Measurements from ENCODE around the gene PPP1R8.
"Not testable (repeated sequence)": the region's sequence is repeated elsewhere in the genome, so short reads cannot be mapped to it uniquely, and the experiment has no call there.

PPP1R8 gene

DNA sequence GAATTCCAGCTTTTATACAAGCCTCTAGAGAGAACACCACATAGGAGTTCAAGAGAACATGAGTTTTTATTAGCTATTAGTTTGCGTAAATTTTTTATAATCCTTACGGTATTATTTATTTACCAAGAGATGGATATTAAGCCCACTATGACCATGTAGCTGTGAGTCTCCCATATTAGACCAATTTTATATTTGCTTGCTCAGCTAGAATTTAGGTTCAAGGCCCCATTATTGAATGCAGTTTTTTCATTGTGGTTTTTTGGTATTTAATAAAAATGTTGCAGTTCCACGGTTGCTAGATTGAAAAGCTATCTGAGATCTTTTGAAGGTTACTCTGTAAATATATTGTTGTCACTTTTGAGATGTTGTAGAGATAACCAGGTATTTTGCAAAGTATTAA, 2.9 kb downstream of the PPP1R8 start:
- no peak for DNase-seq

DNA sequence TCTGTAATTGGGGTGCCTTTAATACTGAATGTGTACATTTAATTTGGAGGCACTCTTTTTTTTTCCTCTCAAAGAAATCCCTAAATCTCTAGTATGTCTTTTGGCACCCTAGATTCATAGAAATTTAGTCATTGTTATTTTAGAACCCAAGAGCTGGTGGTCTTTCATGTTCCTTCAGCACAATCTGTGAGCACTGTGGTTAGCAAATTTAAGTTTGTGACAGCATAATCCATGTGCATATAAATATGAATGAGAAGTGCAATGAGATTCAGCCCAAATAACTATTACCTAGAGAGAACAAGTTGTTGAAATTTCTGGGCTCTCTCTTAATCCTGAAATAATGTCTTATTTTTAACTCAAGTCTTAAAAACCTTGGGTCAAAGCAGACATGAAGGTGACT, 4.5 kb downstream of the PPP1R8 start:
- DNase-seq: no peak

DNA sequence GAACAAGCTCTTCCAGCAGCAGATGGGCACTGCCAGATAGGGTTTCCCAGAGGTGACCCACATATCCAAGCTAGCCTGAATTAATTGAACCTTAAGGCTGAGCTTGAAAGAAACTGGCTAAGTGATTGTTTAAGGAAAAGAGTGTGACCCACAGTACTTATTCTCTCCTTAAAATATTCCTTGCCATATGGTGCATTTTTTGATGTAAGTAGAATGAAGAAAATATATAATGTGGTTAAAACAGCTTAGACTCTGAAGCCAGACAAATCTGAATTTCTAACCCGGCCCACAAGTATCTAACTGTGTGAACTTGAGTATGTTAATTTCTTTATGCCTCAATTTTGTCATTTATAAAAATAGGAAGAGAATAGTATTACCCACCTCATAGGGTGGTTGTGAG, 4.9 kb downstream of the PPP1R8 start:
- no peak for DNase-seq

DNA sequence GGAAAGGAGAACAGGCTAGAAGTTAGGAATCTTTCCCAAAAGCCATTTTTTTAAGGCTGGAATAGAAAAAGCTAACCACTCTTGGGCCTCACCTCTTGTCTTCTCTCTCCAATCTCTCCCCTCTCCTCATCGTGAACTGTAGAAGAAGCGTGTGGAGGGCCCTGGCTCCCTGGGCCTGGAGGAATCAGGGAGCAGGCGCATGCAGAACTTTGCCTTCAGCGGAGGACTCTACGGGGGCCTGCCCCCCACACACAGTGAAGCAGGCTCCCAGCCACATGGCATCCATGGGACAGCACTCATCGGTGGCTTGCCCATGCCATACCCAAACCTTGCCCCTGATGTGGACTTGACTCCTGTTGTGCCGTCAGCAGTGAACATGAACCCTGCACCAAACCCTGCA, 19.4 kb downstream of the PPP1R8 start:
- DNase-seq: no peak

DNA sequence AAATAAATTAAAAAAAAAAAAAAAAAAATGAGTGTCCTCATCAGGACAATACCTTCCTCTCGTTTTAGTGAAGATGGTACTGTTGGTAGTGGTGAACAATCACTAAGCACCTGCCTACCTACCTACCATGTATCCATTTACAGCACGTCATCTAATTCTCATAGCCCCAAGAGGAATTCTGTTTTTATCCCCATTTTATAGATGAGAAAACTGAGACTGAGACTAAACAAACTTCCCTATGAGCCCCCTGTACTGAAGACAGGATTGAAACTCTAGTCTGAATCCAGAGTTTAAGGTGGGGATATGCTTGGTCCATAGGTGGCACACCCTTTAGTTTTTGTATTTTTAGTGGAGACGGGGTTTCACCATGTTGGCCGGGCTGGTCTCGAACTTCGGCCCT, 24.5 kb downstream of the PPP1R8 start:
- DNase-seq: no peak

DNA sequence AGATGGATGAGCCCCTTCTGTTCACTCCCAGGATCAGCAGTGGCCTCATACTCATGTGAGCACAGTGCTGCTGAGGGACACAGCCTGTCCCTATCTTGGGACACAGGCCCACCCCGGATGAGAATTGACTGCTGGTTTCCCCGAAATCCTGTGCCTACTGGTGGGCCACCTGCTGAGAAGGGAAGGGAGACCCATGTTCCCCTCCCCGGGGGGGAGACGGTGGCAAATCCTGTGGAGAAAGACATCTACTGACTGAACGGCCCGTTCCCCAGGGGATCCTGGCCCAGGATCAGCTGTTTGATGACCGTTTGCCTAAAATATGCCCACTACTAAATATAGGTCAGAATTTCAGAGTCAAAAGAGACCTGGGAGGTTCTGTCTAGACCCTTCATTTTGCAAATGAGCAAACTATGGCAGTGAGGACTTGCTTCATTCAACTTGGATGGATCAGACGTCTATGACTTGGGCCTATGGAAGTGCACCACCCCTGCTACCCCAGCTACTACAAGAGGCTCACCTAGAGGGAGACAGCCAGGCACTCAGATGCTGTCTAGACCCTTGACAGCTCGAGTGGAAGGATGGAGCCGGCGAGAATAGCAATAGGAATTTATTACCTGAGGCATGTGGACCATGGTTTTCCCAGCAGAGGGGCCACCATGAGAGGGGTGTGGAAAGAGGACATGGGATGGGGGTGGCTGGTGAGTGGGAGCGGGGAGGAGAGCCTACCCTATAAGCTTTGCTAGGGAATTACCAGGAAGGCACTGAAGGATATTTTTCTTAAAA, 26.2 kb downstream of the PPP1R8 start:
- DNase-seq: no peak

DNA sequence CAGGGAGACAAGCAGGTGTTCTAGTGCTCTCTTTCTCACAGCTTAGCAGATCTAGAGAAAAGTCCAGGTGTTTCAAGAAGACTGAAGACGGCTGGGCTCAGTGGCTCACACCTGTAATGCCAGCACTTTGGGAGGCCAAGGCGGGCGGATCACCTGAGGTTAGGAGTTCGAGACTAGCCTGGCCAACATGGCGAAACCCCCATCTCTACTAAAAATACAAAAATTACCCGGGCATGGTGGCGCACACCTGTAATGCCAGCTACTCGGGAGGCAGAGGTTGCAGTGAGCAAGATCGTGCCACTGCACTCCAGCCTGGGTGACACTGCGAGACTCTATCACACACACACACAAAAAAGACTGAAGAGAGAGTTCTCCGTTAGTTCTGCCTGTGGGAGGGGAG, 27.0 kb downstream of the PPP1R8 start:
- not testable (repeated sequence) for DNase-seq

DNA sequence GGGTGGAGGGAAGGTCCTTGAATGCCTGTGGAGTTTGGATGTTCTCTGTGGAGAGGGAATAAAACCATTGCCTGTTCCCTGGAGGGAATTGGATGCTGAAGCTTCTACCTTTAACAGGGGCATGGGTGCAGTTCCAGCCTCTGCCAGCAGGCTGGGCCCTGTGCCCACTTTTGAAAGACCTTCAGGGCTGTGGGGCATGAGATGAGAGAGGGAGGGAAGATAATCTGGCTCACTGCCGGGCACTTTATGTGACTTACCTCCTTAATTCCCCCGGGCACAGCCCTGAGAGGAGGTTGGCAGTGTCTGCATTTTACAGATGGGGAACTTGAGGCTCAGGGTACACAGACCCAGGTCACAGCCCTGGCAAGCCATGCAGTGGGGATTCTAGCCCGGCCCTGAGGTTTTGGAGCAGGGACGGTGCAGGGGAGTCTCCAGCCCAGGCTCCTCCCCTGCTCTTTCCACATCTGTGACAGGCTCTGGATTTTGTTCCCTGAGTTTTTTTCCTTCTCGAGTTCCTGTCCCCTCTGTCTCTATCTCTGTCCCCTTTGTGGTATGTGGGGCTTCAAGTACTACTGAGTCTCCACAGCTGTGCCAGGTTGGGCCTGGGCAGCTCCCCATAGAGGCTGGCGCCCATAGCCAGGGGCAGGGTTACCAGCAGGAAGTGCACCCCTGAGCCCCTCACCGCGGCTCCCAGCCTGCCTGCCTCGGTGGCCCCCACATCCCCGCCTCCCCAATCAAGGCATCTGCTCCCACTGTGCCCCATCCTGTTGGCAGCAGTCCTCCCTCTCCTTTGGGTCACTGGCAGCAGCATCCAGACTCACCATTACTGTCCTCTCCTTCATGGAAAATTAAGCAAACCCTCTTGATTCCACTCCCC, 27.7 kb downstream of the PPP1R8 start:
- DNase-seq: peak; percentile 83 to 91

DNA sequence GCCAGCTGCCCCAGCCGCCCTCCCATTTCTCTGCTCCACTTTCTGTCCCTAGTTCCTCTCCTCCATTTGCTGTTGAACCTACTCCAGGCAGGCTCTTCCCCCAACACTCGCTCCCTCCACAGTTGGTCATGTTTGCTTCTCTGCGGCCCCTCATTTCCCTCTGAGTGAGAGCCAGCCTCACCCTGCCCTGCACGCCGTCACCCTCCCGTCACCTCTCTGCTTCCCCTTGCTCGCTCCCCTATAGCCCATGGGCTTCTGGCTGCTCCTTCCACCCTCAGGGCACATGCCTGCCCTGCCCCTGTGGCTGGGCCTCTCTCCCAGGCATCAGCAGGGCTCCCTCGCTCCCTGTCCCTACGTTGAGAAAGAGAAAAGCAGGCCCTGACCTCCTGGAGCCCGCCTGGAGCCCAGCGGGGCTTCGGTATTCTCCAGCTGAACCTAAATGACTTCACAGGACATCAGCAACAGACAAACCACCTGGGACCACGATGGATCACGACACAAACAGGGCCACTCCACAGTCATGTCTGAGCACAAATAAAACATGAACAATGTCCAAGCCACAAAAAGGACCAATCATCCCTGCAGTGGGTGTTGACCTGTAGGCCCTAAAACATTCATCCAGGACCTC, 28.5 kb downstream of the PPP1R8 start:
- no peak for DNase-seq

DNA sequence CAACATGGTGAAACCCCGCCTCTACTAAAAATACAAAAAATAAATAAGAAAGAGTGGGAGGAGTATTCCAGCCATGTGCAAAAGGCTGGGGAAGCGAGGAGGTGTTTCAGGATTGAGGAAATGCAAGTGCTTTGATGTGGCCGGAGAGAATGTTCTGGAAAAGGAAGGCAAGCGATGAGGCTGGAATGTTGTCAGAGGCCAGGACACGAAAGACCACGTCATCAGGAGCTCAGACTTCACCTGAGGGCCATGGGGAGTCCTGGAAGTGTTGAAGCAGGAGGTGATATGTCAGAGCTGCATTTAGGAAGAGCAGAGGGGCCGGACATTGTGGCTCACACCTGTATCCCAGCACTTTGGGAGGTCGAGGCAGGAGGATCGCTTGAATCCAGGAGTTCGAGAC, 30.9 kb downstream of the PPP1R8 start:
- DNase-seq: no peak

DNA sequence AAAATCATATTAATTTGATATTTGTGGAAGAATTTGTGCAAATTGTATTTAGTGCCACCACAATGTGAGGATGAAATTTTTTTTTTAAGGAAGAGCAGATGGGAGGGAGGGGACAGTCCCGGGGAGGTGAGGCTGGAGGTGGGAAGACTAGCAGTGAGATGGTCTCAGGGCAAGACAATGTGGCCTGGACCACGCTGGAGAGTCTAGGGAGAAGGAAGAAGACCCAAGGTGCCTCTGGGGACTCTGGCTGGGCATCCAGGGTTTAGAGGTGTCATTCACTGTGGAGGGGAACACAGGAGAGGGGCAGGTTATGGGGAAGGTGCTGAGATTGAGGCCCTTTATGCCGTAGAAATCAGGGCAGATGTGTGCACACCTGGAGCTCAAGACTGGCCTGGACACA, 31.4 kb downstream of the PPP1R8 start:
- DNase-seq: no peak

DNA sequence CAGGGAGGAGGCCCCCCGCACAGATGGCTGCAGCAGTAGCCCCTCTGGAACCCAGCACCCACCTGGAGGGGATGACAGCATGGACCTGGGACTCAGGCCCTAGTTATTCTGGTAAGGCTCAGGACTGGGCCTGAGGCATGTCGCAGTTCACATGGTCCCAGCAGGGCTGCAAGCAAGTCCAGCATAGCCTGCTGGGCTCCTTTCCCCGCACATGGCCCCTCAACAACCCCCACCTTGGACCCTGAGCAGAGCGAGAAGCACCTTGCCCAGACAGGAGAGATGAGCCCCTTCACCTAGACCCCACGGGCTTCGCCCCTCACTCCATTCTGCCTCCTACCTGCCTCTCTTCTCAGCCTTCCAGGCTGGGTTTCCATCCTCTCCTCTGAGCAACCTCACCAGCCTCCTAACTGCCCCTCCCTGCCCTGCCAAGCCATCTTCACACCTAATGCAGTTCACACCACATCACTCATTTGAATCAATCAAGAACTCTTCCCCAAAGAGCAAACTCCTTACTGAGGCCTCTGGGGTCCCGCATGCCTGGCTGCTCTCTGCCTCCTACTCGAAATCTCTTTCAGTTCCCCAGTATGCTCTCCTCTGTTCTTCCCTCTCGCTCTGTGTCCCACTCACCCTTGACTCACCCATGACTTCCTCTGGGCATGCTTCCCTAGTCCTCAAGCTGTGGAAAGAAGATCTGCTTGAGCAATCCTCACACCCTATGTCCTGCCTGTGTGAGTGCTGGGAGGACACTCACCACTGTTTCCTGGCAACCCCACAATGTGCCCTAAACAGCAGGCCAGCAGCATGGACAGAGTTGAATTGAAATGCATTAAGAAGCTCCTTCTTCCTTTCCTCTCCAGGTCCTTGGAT, 32.3 kb downstream of the PPP1R8 start:
- DNase-seq: no peak

DNA sequence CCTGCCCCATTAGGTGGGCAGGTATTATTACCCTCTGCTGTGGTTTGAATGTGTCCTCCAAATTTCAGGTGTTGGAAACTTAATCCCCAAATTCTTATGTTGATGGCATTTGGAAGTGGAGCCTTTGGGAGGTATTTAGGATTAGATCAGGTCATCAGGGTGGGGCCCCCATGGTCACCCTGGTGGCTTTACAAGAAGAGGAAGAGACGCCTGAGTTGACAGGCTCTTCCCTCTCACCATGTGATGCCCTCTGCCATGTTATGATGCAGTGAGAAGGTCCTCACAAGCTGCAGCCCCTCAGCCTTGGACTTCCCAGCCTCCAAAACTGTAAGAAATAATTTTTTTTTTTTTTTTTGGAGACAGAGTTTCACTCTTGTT, 32.9 kb downstream of the PPP1R8 start:
- DNase-seq: no peak

DNA sequence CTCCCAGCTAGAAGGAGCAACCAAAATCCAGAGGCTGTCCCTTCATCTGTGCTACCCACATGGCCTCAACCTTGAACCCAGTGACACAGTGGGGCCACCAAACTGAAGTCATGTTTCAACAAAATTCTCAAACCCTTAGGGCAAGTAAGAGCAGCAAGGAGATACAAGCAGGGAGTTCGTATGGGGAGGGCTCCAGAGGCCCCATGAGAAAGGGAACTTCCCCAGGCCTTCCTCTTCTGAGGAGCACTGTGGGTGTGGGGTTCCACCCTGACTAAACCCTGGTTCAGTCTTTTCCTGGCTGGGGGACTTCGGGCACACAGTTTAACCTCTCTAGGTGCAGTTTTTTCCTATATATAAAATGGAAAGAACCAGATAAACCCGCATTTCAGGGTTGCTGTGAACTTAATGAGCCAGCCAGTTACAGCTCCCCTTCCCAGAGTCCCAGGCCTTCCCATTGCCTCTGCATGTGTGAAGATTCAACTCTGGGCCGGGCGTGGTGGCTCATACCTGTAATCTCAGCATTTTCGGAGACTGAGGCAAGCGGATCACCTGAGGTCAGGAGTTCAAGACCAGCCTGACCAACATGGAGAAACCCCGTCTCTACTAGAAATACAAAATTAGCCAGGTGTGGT, 33.8 kb downstream of the PPP1R8 start:
- DNase-seq: no peak

DNA sequence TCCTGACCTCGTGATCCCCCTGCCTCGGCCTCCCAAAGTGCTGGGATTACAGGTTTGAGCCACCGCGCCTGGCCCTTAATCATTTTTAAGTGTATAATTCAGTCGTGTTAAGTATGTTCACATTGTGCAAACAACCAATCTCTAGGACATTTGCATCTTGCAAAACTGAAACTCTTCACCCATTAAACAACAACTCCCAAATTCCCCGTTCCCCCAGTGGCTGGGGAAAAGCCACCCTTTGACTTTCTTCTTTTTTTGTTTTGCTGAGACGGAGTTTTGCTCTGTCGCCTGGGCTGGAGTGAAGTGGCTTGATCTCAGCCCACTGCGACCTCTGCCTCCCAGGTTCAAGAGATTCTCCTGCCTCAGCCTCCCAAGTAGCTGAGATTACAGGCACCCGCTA, 35.2 kb downstream of the PPP1R8 start:
- no peak for DNase-seq

DNA sequence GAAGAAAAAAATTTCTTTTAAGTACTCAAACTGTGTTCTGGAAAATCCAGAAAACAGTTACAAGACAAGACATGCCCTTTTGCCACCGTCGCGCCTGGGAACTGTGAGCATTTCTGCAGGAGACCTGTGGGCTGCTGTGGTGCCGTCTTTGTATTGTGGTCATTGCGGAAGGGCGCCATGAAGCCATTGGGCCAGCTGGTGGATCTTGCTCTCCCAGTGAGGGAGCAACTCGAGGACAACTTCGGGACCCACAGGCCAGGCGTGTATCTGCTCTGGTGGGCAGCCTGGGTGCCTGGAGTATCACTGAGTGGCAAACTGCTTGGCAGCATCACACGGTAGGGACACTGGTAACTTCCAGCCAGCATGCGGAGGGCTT, 38.0 kb downstream of the PPP1R8 start:
- no peak for DNase-seq

DNA sequence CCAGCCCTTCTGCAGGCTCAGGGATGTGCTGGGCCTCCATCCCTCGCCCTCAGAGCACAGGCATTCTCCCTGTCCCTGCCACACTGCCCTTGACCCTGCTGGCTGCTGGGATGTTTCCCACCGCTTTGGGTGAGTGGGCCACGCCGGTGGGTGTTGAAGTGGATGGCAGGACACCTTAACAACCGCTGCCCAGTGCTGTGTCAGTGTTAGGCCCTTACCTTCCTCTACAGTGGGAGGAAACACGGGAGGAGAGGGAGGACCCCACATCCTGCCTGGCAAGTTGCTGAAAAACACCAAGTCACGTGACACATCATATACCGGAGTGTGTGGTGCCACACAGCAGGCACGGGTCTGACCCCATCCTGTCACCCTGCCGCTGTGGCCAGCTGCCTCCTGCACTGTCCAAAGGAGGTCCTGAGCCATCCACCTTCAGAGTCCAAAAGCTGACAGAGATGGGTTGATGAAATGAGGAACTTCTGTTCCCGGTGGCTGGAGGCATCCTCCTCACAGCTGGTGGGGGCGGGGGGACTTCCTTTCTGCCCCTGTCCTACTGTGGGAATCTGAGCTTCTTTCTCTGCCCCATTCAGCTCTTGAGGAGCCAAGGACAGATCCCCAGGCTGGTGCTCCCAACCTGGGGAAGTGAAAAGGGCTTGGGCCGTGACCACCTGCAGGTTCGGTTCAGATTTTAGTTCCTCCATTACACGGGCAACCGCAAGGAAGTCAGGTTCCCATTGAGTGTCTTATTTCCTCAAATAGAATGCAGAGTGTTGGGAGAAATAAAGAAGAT, 38.5 kb downstream of the PPP1R8 start:
- DNase-seq: no peak

DNA sequence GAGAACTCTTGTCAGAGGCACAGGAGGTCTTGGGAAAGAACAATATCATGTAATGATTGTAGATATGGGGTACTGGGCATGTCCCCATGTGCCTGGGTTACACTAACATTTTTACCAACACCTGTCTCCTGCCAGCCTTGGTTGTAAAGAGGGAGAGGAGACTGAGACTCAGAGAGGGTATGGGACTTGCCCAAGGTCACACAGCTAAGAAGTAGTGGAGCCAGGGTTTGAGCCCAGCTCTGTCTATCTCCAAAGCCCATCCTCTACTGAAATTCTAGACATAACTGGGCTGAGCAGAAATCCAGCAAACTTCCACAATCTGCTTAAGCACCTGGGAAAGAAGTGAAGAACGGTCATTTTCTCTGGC, 39.1 kb downstream of the PPP1R8 start:
- no peak for DNase-seq

DNA sequence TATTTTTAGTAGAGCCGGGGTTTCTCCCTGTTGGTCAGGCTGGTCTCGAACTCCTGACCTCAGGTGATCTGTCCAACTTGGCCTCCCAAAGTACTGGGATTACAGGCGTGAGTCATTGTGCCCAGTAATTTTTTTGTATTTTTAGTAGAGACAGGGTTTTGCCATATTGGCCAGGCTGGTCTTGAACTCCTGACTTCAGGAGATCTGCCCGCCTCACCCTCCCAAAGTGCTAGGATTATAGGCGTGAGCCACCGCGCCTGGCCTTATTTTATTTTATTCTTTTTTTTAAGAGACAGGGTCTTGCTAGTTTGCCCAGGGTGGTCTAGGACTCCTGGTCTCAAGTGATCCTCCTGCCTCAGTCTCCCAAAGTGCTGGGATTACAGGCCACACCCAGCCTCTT, 40.5 kb downstream of the PPP1R8 start:
- DNase-seq: not testable (repeated sequence)

DNA sequence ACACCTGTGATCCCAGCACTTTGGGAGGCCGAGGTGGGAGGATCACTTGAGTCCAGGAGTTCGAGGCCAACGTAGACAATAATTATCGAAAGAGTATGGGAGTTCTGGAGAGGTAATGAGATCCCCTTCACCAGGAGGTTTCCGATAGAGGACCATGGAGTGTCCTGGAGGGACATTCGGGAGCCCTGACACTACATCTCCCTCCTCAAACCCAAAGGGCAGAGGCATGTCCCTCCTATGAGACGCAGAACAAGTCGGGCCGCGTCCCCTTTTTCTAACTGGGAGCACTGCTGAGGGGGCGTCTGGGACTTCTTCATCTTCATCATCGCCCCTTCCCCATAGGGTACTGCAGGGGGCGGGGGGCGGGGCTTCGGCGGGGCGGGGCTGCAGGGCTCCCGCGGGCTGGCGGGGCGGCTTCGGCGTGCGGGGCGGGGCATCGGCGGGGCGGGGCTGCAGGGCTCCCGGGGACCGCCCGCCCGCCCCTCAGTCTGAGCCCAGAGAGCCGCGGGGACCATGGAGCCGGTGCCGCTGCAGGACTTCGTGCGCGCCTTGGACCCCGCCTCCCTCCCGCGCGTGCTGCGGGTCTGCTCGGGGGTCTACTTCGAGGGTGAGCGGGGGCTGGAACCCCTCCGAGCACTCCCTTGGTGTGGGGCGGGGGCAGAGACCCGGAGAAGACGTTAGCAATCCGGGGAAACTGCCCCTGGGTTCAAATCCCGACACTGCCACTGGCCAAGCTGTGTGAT, 41.6 kb downstream of the PPP1R8 start, which contains the start of gene THEMIS2:
Gene THEMIS2, plus strand, starts transcription at position 486 of the 743 bp plus-strand sequence. Its CDS starts 28 bp downstream, at position 514.
- no peak for DNase-seq

Measured in NCI-H446 (cell line).